Left lung (tissue), 10 donors: ENCODE data around the gene HECTD2. TPM values are rescaled to one million over a fixed set of nuclear protein-coding genes. Genes with fewer than 3 reads are reported as not detected.
A peak's percentile ranks its signal among the peaks of the same experiment; 100 is the strongest.
"Not testable (repeated sequence)": the region's sequence is repeated elsewhere in the genome, so short reads cannot be mapped to it uniquely, and the experiment has no call there.

Source experiments
- ATAC-seq: fragments of 200-7000 bp; cut with Tn5 transposase; one replicate; pipeline ENCODE4 v1.9.1; 2020; ENCODE audit warnings: moderate library complexity
- DNase-seq, 4 donors: peaks; one replicate each; pipeline ENCODE4 v3.0.0-alpha.2; 2013 to 2020
- H3K27ac ChIP-seq, 2 donors: fragments of 200-600 bp; sonication (generic) in 1 of 2; one replicate each; pipeline versions ENCODE4 v1.5.0 to v1.8.0; 2020 to 2021
- H3K27me3 ChIP-seq, 2 donors: fragments of 200-600 bp; sonication (generic) in 1 of 2; one replicate each; pipeline versions ENCODE4 v1.5.0 to v1.8.0; 2020 to 2021
- H3K36me3 ChIP-seq, 2 donors: fragments of 200-600 bp; sonication (generic) in 1 of 2; one replicate each; pipeline versions ENCODE4 v1.5.0 to v1.8.0; 2020 to 2021
- H3K4me1 ChIP-seq, 2 donors: fragments of 200-600 bp; one replicate each; pipeline ENCODE4 v1.8.0; 2021
- H3K4me3 ChIP-seq, 2 donors: fragments of 200-600 bp; sonication (generic) in 1 of 2; one replicate each; pipeline versions ENCODE4 v1.5.0 to v1.8.0; 2020 to 2021; ENCODE audit warnings: mild to moderate bottlenecking in 1 of 2
- H3K9me3 ChIP-seq, 2 donors: fragments of 200-600 bp; sonication (generic) in 1 of 2; one replicate each; pipeline versions ENCODE4 v1.5.0 to v1.8.0; 2020 to 2021
- intact Hi-C, 2 donors: fragments of 100-400 bp; cut with DNase I; formaldehyde crosslinking; loops; one replicate each; pipeline versions ENCODE4 v1.11.2 to v1.14.2; 2022
- polyA plus RNA-seq, 6 donors: library from polyadenylated mRNA; unstranded; fragments of 120-200 nt; gene quantifications; one replicate each; pipeline ENCODE4 v1.2.1, GENCODE V29; 2013; ENCODE audit not compliant: insufficient read length in 6 of 6
- total RNA-seq, 2 donors: library from RNA; stranded (reverse); fragmentation: NEBNext Ultra II Directional; extraction: Animal tissue kit (Norgen Biotek cat#: 25700); gene quantifications; one replicate each; pipeline ENCODE4 v1.2.1, GENCODE V29; 2021
- TF ChIP-seq, protein P1 (sequence below), 2 donors: fragments of 200-600 bp; sonication (generic) in 1 of 2; IDR thresholded peaks; one replicate each; pipeline versions ENCODE4 v1.5.0 to v1.8.0; 2021; ENCODE audit warnings: antibody characterized with exemption in 2 of 2
- donor health status: DM: no; HTN: yes; CAD: no.
- donor health status: DM: no; HTN: no; CAD: no.

The HECTD2 gene
- total and polyA plus RNA-seq, 8 donors: 9.9 to 89.1 (median 74.7) TPM

DNA sequence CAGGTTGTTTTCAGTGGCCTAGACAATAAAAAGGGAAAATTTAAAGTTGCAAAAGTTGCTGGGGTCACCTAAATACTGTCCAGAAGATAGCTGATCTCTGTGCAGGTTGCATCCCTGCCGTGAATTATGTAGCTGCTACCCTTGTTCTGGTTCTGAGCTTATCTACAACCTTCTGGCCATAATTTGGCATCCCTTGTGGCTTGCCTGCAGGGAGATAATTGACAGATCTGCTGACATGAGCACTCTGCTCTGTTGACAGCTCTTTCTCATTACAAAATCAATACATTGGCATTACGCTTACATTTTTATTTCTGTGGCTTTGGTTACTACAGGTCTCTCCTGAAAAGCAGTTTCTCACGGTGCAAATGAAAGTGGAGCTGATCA lies 29.3 kb upstream of the HECTD2 start:
- Histone ChIP-seq H3K9me3 (peaks cover 0 to 8% of the 10 kb centered on the region in 2 donors), H3K27me3 (no peaks in the 10 kb centered on the region), H3K27ac (no peak overlapping the region), H3K4me3 (no peak overlapping the region), H3K4me1 (no peaks in the 10 kb centered on the region), H3K36me3 (no peaks in the 10 kb centered on the region)
- TF ChIP-seq, protein P1, sequence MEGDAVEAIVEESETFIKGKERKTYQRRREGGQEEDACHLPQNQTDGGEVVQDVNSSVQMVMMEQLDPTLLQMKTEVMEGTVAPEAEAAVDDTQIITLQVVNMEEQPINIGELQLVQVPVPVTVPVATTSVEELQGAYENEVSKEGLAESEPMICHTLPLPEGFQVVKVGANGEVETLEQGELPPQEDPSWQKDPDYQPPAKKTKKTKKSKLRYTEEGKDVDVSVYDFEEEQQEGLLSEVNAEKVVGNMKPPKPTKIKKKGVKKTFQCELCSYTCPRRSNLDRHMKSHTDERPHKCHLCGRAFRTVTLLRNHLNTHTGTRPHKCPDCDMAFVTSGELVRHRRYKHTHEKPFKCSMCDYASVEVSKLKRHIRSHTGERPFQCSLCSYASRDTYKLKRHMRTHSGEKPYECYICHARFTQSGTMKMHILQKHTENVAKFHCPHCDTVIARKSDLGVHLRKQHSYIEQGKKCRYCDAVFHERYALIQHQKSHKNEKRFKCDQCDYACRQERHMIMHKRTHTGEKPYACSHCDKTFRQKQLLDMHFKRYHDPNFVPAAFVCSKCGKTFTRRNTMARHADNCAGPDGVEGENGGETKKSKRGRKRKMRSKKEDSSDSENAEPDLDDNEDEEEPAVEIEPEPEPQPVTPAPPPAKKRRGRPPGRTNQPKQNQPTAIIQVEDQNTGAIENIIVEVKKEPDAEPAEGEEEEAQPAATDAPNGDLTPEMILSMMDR (IDR thresholded peaks at IDR 0.05): no peak
- DNase-seq (no peak), ATAC-seq (no peak)
- intact Hi-C loops: no loop called here

DNA sequence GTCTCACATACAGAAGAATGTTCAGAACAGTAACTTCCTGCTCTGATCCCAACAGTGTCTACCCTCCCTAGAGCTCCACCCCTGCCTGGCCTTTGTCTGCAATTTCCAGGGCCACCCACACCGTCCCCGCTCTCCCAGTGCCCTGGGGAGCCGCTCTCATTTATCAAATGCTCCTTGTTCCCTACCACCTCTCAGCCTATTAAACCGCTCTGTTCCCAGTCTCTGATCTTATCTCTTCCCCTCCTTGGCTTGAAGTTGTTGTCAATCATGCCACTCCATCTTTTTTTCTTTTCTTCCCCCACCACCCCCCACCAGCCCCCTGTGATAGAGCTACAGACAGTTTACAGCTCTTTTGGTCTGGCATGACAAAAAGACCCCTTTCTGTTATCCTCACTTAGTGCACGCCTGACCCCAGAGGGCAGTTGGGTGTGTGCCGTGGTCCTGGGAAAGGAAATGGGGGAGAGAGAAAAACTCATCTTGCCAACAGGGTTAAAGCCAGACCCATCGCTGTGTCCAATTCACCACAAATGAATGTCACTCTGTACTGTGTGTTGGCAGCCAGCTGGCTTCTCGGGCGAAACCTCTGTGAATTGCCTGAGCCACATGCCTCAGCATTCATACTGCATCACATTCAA lies 28.8 kb upstream of the HECTD2 start:
- intact Hi-C loops: no loop called here
- peak in 2 of 4 donors; percentile 14 to 20 for DNase-seq
- ATAC-seq: peak; percentile 34

DNA sequence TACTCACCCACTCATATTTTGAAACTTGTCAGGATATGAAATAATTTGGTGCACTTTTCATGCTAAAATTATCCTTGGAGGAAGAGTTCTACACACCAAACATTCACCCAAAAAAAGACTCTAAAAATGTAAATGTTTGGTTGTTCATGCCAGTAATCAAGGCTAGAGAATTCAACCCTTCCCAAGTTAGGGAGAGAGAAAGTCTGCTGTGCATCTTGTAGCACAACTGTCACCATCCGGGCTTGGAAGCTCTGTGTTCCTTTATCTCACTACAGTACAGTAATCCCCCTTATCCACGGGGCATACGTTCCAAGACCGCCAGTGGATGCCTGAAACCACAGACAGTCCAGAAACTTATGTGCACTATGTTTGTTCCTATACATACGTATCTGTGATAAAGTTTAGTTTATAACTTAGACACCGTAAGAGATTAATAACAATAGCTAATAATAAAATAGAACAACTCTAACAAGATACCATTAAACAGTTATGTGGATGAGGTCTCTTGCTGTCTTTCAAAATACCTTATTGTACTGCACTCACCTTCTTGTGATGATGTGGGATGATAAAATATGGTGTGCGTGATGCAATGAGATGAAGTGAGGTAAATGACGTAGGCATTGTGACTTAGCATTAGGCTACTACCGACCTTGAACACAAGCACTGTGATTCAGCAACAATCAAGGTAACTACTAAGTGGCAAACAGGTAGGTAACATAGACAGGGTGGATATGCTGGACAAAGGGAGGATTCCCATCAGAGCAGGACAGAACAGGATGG lies 24.6 kb upstream of the HECTD2 start:
- DNase-seq (no peak), ATAC-seq (no peak)
- Histone ChIP-seq H3K27me3 (no peaks in the 10 kb centered on the region), H3K4me1 (no peaks in the 10 kb centered on the region), H3K36me3 (no peaks in the 10 kb centered on the region), H3K27ac (no peak overlapping the region), H3K9me3 (no peaks in the 10 kb centered on the region), H3K4me3 (no peak overlapping the region)
- TF ChIP-seq, protein P1 (IDR thresholded peaks at IDR 0.05): no peak
- intact Hi-C loops: no loop called here

More for the DNA sequence above, 28.8 kb upstream of the HECTD2 start:
- H3K4me3 ChIP-seq: no peak overlapping the region
- H3K9me3 ChIP-seq: peaks cover 0 to 5% of the 10 kb centered on the region in 2 donors
- TF ChIP-seq, protein P1 (IDR thresholded peaks at IDR 0.05): no peak
- no peaks in the 10 kb centered on the region for H3K4me1 ChIP-seq
- H3K36me3 ChIP-seq: no peaks in the 10 kb centered on the region
- no peaks in the 10 kb centered on the region for H3K27me3 ChIP-seq
- H3K27ac ChIP-seq: no peak overlapping the region

DNA sequence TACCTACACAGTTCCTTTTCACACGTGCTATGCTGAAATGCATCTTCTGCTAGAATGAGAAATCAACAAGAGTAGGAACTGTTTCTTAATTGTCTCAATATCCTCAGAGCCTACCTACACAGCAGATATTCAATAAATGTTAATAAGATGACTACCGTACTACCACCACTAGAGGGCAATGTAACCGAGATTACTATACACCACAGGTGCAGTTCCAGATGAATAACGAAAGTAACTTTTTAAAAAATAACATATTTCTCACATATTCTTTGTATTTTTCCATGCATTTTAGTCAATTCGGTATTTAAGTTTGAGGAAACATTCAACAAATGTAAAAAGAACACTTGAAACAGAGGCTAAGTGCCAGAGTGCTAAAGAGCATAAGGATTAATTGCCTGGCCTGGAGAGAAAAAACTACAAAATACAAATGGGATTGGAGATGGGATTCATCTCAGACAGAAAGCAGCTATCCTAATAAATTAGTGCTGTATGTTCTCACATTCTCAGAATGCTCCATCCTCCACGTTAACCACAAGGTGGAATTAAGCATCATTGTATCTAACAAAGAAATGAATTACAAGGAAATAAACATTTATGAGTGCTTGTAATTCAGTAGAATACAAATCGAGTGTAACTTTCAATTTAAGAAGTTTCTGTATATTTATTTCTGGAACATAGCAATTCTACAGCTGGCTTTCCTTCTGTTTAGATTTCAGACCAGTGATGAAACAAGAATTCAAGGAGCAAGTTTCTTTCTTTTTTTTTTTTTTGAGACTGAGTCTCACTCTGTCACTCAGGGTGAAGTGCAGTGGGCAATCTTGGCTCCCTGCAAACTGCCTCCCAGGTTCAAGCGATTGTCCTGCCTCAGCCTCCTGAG lies 20.3 kb upstream of the HECTD2 start:
- Histone ChIP-seq H3K9me3 (no peaks in the 10 kb centered on the region), H3K27me3 (no peaks in the 10 kb centered on the region), H3K36me3 (no peaks in the 10 kb centered on the region), H3K27ac (no peak overlapping the region), H3K4me3 (no peak overlapping the region), H3K4me1 (no peaks in the 10 kb centered on the region)
- intact Hi-C loops: no loop called here
- TF ChIP-seq, protein P1 (IDR thresholded peaks at IDR 0.05): peak; percentile 52 to 73
- DNase-seq (peak in 2 of 4 donors; percentile 56 to 73), ATAC-seq (peak; percentile 93)

DNA sequence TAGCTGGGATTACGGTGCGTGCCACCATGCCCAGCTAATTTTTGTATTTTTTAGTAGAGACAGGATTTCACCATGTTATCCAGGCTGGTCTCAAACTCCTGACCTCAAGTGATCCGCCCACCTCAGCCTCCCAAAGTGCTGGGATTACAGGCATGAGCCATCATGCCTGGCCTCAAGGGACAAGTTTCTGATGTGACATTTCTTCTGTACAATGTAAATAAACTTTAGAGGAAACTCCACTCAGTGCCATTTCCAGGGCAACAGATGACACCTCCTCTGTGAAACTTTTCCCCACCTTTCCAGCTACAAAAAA lies 19.7 kb upstream of the HECTD2 start:
- ATAC-seq, H3K36me3 ChIP-seq, H3K9me3 ChIP-seq, DNase-seq, H3K27me3 ChIP-seq, H3K4me3 ChIP-seq, H3K4me1 ChIP-seq, H3K27ac ChIP-seq, intact Hi-C loops: not testable (repeated sequence)
